HCT116 (cell line): Measurements from ENCODE around the gene MAB21L3. TPM values are rescaled to one million over a fixed set of nuclear protein-coding genes. Genes with fewer than 3 reads are reported as not detected.

ENCODE experiments used
- ATAC-seq: fragments of 200-7000 bp; cut with Tn5 transposase; 2 replicates; pipeline ENCODE4 v1.9.1; 2020; ENCODE audit warnings: mild to moderate bottlenecking, moderate library complexity
- BruUV-seq: library from RNA; stranded (reverse); fragments of 400-500 nt; replicated peaks from 2 replicates; lab custom pipeline; 2021; lab: Mats Ljungman, UMichigan
- CTCF ChIA-PET: fragments of 300-600 bp; sonication (Branson Sonifier 250); formaldehyde crosslinking; loops from one replicate; lab custom pipeline; 2021; ENCODE audit warnings: antibody characterized with exemption; lab: Charles Lee
- POLR2A ChIA-PET: fragments of 300-600, 350-600 bp; sonication (Branson Sonifier 250); formaldehyde crosslinking; loops from one replicate; lab custom pipeline; 2021; ENCODE audit warnings: antibody characterized with exemption; lab: Charles Lee
- RAD21 ChIA-PET, 2 experiments: fragments of 300-600 bp; sonication (Branson Sonifier 250); formaldehyde crosslinking; loops; one replicate each; lab custom pipeline; 2023; ENCODE audit warnings: low total read pairs in 2 of 2; ENCODE audit not compliant: uncharacterized antibody in 2 of 2, unreplicated experiment in 2 of 2, low non-redundant PET in 1 of 2; lab: Charles Lee
- DNase-seq: peaks from one replicate; pipeline ENCODE4 v3.0.0-alpha.2; 2010; ENCODE audit warnings: low read depth, low spot score
- H2AFZ ChIP-seq: fragments of 200-600 bp; shearing (Covaris generic), sonication (generic); 2 replicates; pipeline ENCODE4 v1.6.1; 2017; ENCODE audit warnings: low read depth, mixed run types, mixed read lengths, antibody characterized with exemption, low read length; ENCODE audit not compliant: poor library complexity, severe bottlenecking
- H3K27ac ChIP-seq: 2 replicates; pipeline ENCODE4 v1.5.1; 2012; ENCODE audit warnings: low read depth, low read length
- H3K27me3 ChIP-seq: fragments of 200-600 bp; sonication (generic); 2 replicates; pipeline ENCODE4 v1.6.1; 2016; ENCODE audit warnings: mixed run types, low read length, mixed read lengths; ENCODE audit not compliant: insufficient read depth
- H3K36me3 ChIP-seq, 2 experiments: fragments of 200-500 bp in 1 of 2; fragments of 200-600 bp in 1 of 2; sonication (Bioruptor generic) in 1 of 2; sonication (generic) in 1 of 2; 2 replicates each; pipeline versions ENCODE4 v1.5.1 to v1.6.1; 2014 to 2016; ENCODE audit warnings: low read length in 2 of 2, inconsistent platforms in 1 of 2, mixed read lengths in 1 of 2, mixed run types in 1 of 2; ENCODE audit not compliant: insufficient read depth in 2 of 2, control insufficient read depth in 1 of 2
- H3K4me1 ChIP-seq, 2 experiments: fragments of 200-600 bp in 1 of 2; sonication (generic) in 1 of 2; 2 replicates each; pipeline versions ENCODE4 v1.5.1 to v1.6.1; 2012 to 2017; ENCODE audit warnings: low read length in 2 of 2, inconsistent platforms in 1 of 2, mild to moderate bottlenecking in 1 of 2, mixed read lengths in 1 of 2, mixed run types in 1 of 2, moderate library complexity in 1 of 2; ENCODE audit not compliant: insufficient read depth in 2 of 2, control insufficient read depth in 1 of 2
- H3K4me2 ChIP-seq: fragments of 200-600 bp; sonication (generic); 2 replicates; pipeline ENCODE4 v1.6.1; 2017; ENCODE audit warnings: mixed run types, low read length, mixed read lengths
- H3K4me3 ChIP-seq, 2 experiments: fragments of 200-600 bp in 1 of 2; sonication (generic) in 1 of 2; replicated peaks in 1 of 2; 2 replicates each; pipeline ENCODE4 v1.5.1; 2011 to 2016; ENCODE audit warnings: low read length in 2 of 2, control low read depth in 1 of 2, low read depth in 1 of 2, mild to moderate bottlenecking in 1 of 2, mixed read lengths in 1 of 2, mixed run types in 1 of 2
- H3K79me2 ChIP-seq: fragments of 200-600 bp; sonication (generic); 2 replicates; pipeline ENCODE4 v1.6.1; 2017; ENCODE audit warnings: mild to moderate bottlenecking, mixed run types, low read length, moderate library complexity, mixed read lengths; ENCODE audit not compliant: insufficient read depth
- H3K9ac ChIP-seq: fragments of 200-600 bp; sonication (generic); 2 replicates; pipeline ENCODE4 v1.6.1; 2016; ENCODE audit warnings: low read length, mixed read lengths
- H3K9me2 ChIP-seq: fragments of 200-600 bp; sonication (generic), shearing (Covaris generic); 2 replicates; pipeline ENCODE4 v1.6.1; 2017; ENCODE audit warnings: mixed run types, mild to moderate bottlenecking, moderate library complexity; ENCODE audit not compliant: insufficient read depth
- H3K9me3 ChIP-seq, 2 experiments: fragments of 200-500 bp in 1 of 2; fragments of 200-600 bp in 1 of 2; sonication (Bioruptor generic) in 1 of 2; sonication (generic) in 1 of 2; 2 replicates each; pipeline ENCODE4 v1.6.1; 2014 to 2017; ENCODE audit warnings: low read length in 2 of 2, mixed read lengths in 2 of 2, inconsistent platforms in 1 of 2, low read depth in 1 of 2, mild to moderate bottlenecking in 1 of 2, mixed run types in 1 of 2, moderate library complexity in 1 of 2; ENCODE audit not compliant: control insufficient read depth in 1 of 2, insufficient read depth in 1 of 2
- H4K20me1 ChIP-seq: fragments of 200-600 bp; sonication (generic), shearing (Covaris generic); 2 replicates; pipeline ENCODE4 v1.6.1; 2017; ENCODE audit warnings: mixed run types, mild to moderate bottlenecking, moderate library complexity; ENCODE audit not compliant: insufficient read depth
- CBX3 ChIP-seq: IDR thresholded peaks from 2 replicates; pipeline ENCODE4 v1.6.1; 2012; ENCODE audit warnings: low read depth
- CEBPB ChIP-seq: IDR thresholded peaks from 2 replicates; pipeline ENCODE4 v1.6.1; 2012; ENCODE audit warnings: low read depth
- EGR1 ChIP-seq: IDR thresholded peaks from 2 replicates; pipeline ENCODE4 v1.6.1; 2012; ENCODE audit warnings: low read depth
- ELF1 ChIP-seq: IDR thresholded peaks from 2 replicates; pipeline ENCODE4 v1.6.1; 2012; ENCODE audit warnings: low read depth, borderline replicate concordance
- EZH2 ChIP-seq: fragments of 200-600 bp; sonication (generic); IDR thresholded peaks from 2 replicates; pipeline ENCODE4 v1.6.1; 2017; ENCODE audit warnings: antibody characterized with exemption, mixed run types
- EZH2phosphoT487 ChIP-seq: fragments of 200-600 bp; IDR thresholded peaks from 2 replicates; pipeline ENCODE4 v1.6.1; 2018; ENCODE audit warnings: antibody characterized with exemption, borderline replicate concordance
- FOSL1 ChIP-seq: IDR thresholded peaks from 2 replicates; pipeline ENCODE4 v1.6.1; 2012; ENCODE audit warnings: low read depth
- JUND ChIP-seq: IDR thresholded peaks from 2 replicates; pipeline ENCODE4 v1.6.1; 2012
- POLR2A ChIP-seq: IDR thresholded peaks from 2 replicates; pipeline ENCODE4 v1.7.0; 2011; ENCODE audit warnings: borderline replicate concordance; ENCODE audit not compliant: insufficient read depth, insufficient read length; ENCODE audit errors: extremely low read depth
- RAD21 ChIP-seq: IDR thresholded peaks from 2 replicates; pipeline ENCODE4 v1.6.1; 2012; ENCODE audit warnings: low read depth, mild to moderate bottlenecking
- SIN3A ChIP-seq: IDR thresholded peaks from 2 replicates; pipeline ENCODE4 v1.6.1; 2012; ENCODE audit warnings: low read depth
- SP1 ChIP-seq: IDR thresholded peaks from 2 replicates; pipeline ENCODE4 v1.6.1; 2012; ENCODE audit warnings: low read depth
- SRF ChIP-seq: IDR thresholded peaks from 2 replicates; pipeline ENCODE4 v1.6.1; 2012; ENCODE audit warnings: low read depth
- TCF7L2 ChIP-seq: IDR thresholded peaks from 2 replicates; pipeline ENCODE4 v1.7.0; 2011; ENCODE audit warnings: borderline replicate concordance, inconsistent platforms; ENCODE audit not compliant: insufficient read depth, insufficient read length; ENCODE audit errors: extremely low read depth
- YY1 ChIP-seq: IDR thresholded peaks from 2 replicates; pipeline ENCODE4 v1.6.1; 2011; ENCODE audit warnings: low read length, low read depth, moderate library complexity, mild to moderate bottlenecking; ENCODE audit not compliant: insufficient replicate concordance; ENCODE audit errors: extremely low read depth
- ZNF274 ChIP-seq: fragments of 200-500 bp; sonication (Bioruptor generic); IDR thresholded peaks from 2 replicates; pipeline ENCODE4 v1.6.1; 2014; ENCODE audit warnings: mild to moderate bottlenecking, low read depth, low read length, inconsistent platforms
- intact Hi-C: fragments of 100-400 bp; cut with micrococcal nuclease; formaldehyde crosslinking; loops from 2 replicates; pipeline ENCODE4 v1.10.0; 2022
- total RNA-seq: library from RNA; stranded (reverse); gene quantifications from one replicate; pipeline ENCODE4 v1.2.1, GENCODE V29; 2021; ENCODE audit not compliant: unreplicated experiment
- TF ChIP-seq, protein P1 (sequence below): IDR thresholded peaks from 2 replicates; pipeline ENCODE4 v1.6.1; 2012; ENCODE audit warnings: low read depth
- TF ChIP-seq, protein P2 (sequence below): IDR thresholded peaks from 2 replicates; pipeline ENCODE4 v1.6.1; 2012

Gene MAB21L3
- total RNA-seq, 1 experiment from 2014 or later: not detected

DNA sequence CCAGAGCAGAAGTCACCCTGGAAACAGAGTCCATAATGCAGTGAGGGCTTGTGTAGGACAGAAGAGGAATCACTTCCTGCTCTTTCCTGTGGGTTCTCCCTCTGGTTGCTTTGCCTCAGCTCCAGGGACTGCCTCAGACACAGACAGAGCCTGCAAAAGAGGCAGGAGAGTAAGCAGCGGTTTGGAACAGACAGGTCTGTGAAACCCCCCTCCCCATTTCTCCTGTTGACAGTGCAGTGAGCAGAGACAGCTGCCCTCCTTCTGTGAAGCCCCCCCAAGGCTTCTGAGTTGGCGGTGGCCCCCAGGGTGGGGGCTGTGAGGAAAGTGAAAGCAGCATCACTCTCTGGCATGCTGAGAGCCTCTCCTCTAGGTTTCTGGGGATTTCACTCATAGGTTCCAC is 53.0 kb downstream of the MAB21L3 start:
- no peak overlapping the region for H3K4me3 ChIP-seq
- H2AFZ ChIP-seq: no peak overlapping the region
- no peaks in the 10 kb centered on the region for H3K27me3 ChIP-seq
- no peak for DNase-seq
- H3K9me3 ChIP-seq: no peaks in the 10 kb centered on the region
- no peak overlapping the region for H3K9ac ChIP-seq
- CTCF ChIA-PET: no interaction called here
- H3K27ac ChIP-seq: no peak overlapping the region
- TF ChIP-seq SP1: no peak
- TF ChIP-seq YY1: no peak
- TF ChIP-seq ELF1: no peak
- no peak for TF ChIP-seq EZH2phosphoT487
- TF ChIP-seq, protein P1, sequence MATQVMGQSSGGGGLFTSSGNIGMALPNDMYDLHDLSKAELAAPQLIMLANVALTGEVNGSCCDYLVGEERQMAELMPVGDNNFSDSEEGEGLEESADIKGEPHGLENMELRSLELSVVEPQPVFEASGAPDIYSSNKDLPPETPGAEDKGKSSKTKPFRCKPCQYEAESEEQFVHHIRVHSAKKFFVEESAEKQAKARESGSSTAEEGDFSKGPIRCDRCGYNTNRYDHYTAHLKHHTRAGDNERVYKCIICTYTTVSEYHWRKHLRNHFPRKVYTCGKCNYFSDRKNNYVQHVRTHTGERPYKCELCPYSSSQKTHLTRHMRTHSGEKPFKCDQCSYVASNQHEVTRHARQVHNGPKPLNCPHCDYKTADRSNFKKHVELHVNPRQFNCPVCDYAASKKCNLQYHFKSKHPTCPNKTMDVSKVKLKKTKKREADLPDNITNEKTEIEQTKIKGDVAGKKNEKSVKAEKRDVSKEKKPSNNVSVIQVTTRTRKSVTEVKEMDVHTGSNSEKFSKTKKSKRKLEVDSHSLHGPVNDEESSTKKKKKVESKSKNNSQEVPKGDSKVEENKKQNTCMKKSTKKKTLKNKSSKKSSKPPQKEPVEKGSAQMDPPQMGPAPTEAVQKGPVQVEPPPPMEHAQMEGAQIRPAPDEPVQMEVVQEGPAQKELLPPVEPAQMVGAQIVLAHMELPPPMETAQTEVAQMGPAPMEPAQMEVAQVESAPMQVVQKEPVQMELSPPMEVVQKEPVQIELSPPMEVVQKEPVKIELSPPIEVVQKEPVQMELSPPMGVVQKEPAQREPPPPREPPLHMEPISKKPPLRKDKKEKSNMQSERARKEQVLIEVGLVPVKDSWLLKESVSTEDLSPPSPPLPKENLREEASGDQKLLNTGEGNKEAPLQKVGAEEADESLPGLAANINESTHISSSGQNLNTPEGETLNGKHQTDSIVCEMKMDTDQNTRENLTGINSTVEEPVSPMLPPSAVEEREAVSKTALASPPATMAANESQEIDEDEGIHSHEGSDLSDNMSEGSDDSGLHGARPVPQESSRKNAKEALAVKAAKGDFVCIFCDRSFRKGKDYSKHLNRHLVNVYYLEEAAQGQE: no peak
- no peak for TF ChIP-seq EGR1
- no peak for TF ChIP-seq JUND
- no peak for TF ChIP-seq SRF
- TF ChIP-seq, protein P2, sequence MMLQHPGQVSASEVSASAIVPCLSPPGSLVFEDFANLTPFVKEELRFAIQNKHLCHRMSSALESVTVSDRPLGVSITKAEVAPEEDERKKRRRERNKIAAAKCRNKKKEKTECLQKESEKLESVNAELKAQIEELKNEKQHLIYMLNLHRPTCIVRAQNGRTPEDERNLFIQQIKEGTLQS: no peak
- no peak for TF ChIP-seq ZNF274
- no peak for TF ChIP-seq CBX3
- TF ChIP-seq RAD21: no peak
- TF ChIP-seq TCF7L2: no peak
- TF ChIP-seq FOSL1: no peak
- no peak for TF ChIP-seq POLR2A
- no peak for TF ChIP-seq EZH2
- no peak for TF ChIP-seq SIN3A
- no peak for TF ChIP-seq CEBPB
- POLR2A ChIA-PET: no interaction called here
- no peaks in the 10 kb centered on the region for H3K9me2 ChIP-seq
- H3K4me2 ChIP-seq: no peak overlapping the region
- no peaks in the 10 kb centered on the region for H4K20me1 ChIP-seq
- intact Hi-C loops: no loop called here
- BruUV-seq: no TSS peak
- RAD21 ChIA-PET: no interaction called here
- peaks cover 0 to 6% of the 10 kb centered on the region in 2 experiments; a peak in 1 of 4 replicates for H3K4me1 ChIP-seq
- no peak for ATAC-seq
- no peaks in the 10 kb centered on the region for H3K79me2 ChIP-seq
- H3K36me3 ChIP-seq: no peaks in the 10 kb centered on the region
